GM12872 (cell line): ENCODE results near the gene KCNK7.

Source experiments
- TF ChIP-seq, protein P1 (sequence below): IDR thresholded peaks from 3 replicates; pipeline ENCODE4 v1.5.1; 2011; ENCODE audit warnings: low read depth, mild to moderate bottlenecking, low read length, moderate library complexity; ENCODE audit not compliant: insufficient read depth

KCNK7 gene

DNA sequence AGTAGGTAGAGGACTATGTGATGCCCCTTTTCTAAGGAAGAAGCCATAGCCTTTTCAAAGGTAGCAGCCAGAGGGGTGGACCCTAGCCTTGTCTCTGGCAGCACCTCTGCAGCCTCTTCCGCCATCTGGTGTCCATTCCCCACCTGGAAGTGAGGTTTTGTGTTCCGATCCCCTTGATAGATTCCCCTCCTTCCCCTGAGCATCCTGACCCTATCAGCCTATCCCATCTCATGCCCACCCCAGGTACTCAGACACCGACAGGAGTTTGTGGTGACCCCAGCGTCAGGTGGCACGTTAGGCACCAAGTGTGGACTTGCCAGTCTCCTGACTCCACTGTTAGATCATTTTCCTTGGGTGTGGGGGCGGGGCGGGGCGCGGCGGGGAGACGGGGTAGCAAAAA is 23.7 kb downstream of the KCNK7 start:
- TF ChIP-seq, protein P1, sequence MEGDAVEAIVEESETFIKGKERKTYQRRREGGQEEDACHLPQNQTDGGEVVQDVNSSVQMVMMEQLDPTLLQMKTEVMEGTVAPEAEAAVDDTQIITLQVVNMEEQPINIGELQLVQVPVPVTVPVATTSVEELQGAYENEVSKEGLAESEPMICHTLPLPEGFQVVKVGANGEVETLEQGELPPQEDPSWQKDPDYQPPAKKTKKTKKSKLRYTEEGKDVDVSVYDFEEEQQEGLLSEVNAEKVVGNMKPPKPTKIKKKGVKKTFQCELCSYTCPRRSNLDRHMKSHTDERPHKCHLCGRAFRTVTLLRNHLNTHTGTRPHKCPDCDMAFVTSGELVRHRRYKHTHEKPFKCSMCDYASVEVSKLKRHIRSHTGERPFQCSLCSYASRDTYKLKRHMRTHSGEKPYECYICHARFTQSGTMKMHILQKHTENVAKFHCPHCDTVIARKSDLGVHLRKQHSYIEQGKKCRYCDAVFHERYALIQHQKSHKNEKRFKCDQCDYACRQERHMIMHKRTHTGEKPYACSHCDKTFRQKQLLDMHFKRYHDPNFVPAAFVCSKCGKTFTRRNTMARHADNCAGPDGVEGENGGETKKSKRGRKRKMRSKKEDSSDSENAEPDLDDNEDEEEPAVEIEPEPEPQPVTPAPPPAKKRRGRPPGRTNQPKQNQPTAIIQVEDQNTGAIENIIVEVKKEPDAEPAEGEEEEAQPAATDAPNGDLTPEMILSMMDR: peak; percentile 33; the same call in 1 of the 3 replicates

DNA sequence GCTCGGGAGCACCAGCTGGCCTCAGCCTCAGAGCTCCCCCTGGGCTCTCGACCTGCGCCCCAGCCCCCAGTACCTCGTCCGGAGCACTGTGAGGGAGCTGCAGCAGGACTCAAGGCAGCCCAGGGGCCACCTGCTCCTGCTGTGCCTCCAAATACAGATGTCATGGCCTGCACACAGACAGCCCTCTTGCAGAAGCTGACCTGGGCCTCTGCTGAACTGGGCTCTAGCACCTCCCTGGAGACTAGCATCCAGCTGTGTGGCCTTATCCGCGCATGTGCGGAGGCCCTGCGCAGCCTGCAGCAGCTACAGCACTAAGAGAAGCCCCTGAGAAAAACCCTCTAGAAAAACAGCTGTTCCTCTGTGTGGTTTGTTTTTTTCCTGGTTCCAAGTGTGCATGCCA is 24.2 kb downstream of the KCNK7 start:
- TF ChIP-seq, protein P1: no peak

DNA sequence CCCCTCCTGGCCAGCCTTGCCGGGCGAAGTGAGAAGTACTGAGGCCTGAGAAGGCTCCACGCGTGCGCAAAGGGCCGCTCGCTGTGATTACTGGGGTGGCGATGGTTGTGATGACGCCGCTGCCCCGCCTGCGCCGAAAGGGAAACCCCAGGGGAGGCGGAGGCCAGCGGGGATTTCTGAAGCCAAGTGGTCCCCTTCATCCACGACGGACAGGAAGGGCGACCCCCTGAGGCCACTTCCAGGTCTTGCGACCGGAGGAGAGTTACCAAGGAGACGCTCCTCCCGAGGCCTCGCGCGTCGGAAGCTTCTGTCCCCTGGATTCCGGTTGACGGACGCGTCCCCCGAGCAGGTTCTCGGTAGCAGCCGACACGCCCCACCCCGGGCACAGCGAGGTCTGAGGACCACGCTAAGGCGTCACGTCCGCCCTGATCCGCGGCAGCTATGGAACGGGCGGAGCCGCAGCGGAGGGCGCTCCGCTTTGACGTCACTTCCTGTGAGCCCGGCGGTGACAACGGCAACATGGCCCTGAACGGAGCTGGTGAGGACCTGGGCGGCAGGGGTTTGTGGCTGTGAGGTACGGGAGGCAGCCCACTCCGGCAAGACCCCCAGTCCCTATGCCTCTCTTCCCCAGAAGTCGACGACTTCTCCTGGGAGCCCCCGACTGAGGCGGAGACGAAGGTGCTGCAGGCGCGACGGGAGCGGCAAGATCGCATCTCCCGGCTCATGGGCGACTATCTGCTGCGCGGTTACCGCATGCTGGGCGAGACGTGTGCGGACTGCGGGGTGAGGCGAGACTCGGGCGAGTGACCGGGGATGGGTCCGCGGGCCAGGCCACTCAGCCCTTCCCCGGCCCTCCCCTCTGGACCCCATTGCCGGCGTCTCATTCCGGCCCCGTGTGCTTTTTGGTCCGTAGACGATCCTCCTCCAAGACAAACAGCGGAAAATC is 25.4 kb downstream of the KCNK7 start, which contains the start of gene ZNRD2:
TSS of gene ZNRD2 (plus strand) at position 505 of the 946 bp plus-strand sequence. CDS start at position 520, 15 bp downstream.
- TF ChIP-seq, protein P1: peak; percentile 71

DNA sequence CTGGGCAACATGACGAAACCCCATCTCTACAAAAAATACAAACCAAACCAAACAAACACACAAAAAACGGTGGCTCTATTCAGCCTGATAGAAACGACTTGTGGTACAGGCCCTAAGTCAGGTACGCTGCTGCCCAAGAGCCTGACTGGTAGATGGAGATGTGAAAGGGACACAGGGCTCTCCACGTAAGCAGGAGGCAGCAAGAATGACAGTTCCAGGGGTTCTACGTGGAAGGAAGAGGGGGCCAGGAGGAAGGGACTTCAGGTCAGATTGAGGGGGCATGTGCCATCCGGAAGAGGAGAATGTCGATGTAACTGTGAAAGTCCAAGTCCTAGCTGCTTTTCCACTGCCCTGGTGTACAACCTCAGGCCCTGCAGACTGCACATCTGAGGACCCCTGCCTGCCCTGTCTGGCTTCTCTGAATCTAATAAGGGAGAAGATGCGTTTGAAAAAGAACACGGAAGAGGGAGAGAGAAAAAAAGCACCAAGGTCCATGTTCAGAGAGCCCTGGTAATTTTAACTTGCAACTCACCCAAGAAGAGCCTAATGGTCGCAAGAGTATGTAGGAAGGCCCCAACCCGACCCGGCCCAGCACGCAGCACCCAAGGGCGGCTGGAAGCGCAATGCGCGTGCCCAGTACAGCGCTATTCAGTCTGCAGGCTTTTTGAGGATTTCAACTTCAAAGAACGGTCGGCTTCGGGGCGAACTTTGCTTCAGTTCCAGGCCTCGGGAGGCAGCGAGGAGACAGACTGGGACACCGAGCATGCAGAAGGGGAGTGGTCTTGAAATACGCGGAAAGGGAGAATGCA is 26.2 kb downstream of the KCNK7 start:
- TF ChIP-seq, protein P1: no peak

DNA sequence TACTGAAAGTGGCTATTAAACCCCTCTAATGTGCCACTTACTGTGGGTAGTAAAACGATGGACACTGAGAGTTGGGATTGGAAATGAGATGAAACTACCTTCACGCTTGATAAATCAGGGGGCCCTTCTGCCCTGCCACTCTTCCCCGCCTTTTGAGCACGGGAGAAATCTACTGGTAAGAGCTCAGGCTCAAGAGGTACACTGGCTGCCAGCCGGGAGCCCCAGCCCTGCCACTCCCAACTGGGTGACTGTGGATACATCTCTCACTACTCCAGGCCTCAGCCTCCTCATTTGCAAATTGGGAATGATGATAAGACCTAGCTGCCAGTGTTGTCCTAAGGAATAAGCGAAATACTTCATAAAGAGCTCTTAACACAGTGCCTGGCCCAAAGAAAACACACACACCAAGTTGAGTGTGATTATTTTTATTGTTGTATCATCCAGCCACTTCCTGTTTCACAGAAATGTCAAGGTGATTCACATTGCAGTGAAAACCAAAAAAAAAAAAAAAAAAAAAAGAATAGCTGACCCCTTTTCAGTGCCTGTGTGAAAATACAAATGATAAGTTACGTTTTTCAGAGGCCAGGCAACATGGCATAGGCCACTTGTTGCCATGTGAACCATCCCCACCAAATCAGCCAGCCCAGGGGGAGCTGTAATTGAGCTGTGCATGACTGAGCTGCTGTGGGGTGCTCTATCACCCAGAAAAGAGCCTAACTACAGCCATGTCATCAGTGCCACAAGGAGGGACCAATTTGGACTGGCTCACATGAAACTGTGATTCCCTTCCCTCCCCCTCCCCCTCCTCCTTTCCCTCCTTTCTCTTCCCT is 29.8 kb downstream of the KCNK7 start:
- TF ChIP-seq, protein P1: no peak

DNA sequence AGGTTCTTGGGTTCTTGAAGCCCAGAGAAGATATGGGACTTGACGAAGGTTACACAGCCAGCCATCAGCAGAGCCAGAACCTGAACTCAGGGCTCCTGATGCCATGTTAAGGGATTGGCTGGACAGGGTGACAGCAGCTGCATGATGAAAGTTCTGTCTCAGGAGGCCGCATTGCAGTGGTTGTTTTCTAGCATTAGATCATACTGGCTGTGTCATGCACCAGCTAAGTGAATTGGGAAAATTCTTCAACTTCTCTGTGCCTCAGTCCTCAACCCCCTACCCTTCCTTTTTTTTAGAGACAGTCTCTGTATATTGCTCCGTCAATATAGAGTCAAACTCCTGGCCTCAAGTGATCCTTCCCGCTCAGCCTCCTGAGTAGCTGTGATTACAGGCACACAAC is 32.0 kb downstream of the KCNK7 start:
- TF ChIP-seq, protein P1: no peak
